ENCODE results near the gene OPA1.

GRCh38 chr3:193702967-193703366, 110.0 kb downstream of the OPA1 start:
- TF ChIP-seq, protein P1, sequence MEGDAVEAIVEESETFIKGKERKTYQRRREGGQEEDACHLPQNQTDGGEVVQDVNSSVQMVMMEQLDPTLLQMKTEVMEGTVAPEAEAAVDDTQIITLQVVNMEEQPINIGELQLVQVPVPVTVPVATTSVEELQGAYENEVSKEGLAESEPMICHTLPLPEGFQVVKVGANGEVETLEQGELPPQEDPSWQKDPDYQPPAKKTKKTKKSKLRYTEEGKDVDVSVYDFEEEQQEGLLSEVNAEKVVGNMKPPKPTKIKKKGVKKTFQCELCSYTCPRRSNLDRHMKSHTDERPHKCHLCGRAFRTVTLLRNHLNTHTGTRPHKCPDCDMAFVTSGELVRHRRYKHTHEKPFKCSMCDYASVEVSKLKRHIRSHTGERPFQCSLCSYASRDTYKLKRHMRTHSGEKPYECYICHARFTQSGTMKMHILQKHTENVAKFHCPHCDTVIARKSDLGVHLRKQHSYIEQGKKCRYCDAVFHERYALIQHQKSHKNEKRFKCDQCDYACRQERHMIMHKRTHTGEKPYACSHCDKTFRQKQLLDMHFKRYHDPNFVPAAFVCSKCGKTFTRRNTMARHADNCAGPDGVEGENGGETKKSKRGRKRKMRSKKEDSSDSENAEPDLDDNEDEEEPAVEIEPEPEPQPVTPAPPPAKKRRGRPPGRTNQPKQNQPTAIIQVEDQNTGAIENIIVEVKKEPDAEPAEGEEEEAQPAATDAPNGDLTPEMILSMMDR (IDR thresholded peaks at IDR 0.05): no peak
- TF ChIP-seq ZFX (IDR thresholded peaks at IDR 0.05; ENCODE audit: borderline replicate concordance): no peak

All from 22Rv1 (cell line).